Stimulated activated CD4-positive, alpha-beta T cell treated with anti-CD3 and anti-CD28 coated beads, Interleukin-1b, Interleukin-23, amount 100 ng/mL, for 48 hours (primary cell): ENCODE measurements around the gene ATP6V0E2.
"Not testable (repeated sequence)": the region's sequence is repeated elsewhere in the genome, so short reads cannot be mapped to it uniquely, and the experiment has no call there.

Source experiments
- DNase-seq: peaks from one replicate; pipeline ENCODE4 v3.0.0-alpha.2; 2020

ATP6V0E2 gene

DNA sequence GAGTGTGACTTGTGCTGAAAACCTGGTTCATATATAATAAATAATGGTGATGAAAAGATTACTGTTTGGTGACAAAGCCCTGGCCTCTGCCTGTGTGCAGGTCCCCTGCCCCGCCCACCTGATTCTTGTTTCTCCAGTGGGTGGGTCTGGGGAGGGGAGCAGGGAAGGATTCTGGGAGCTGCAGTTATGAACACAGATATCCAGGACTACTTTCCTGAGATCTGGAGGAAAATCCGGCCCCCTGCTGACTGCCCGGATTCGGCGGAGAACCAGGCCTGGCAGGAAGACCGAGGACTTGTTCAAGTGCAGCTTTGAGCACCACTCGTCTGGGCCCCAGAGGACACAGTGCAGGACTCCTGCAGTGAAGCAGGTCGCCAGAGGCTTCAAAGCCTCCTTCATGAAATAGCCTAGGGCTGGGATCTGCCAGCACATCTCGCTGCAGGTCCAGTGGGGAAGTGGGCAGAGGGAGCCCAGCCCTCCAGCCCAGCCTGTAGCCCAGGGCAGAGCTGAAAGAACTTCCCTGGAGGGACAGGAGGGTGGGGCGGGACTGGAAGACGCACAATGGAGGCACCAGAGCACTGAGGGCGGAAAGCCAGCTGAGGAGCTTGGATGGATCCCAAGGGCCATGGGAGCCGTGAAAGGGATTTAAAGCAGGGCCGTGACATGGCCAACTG lies 7.0 kb downstream of the ATP6V0E2 start:
- DNase-seq: no peak

DNA sequence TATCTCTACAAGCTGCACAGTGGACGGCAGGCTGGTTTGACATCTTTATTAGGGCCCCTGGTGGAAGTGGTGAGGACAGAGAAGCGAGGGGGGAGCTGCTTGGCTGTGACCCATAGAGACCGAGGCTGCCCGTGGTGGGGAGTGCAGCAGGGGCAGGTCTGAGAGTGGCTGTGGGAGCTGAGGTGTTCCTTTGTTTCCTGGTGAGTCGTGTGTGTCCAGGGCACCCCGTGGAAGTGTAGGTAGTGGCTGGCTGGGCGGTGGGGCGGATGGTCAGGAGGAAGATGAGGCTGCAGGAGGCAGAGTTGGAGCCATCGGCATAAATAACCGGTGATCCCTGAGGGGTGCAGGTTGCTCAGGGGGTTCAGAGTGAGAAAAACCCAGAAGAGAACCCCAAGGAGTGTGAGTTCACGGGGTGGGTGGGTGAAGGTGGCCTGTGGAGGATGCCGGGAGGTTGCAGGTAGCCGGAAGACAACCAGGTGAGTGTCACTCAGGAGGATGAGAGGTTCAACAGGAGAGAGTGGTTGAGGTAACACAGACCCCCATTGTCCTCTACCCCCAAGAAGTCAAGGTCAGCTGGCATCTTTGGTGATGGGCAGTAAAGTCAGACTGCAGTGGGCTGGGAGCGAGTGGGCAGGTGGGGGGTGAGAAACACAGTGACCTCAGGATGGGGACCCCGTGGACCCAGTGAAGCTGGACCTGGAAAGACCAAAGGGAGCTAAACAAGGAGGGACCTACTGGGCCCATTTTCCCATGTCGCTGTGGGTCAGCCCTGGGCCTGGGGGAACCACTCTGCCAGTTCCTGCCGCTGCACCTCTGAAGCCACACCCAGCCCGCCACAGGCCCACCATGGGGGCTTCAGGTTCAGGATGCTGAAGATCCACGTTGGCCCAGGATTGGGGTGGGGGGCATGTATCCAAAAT lies 7.8 kb downstream of the ATP6V0E2 start:
- DNase-seq: no peak

DNA sequence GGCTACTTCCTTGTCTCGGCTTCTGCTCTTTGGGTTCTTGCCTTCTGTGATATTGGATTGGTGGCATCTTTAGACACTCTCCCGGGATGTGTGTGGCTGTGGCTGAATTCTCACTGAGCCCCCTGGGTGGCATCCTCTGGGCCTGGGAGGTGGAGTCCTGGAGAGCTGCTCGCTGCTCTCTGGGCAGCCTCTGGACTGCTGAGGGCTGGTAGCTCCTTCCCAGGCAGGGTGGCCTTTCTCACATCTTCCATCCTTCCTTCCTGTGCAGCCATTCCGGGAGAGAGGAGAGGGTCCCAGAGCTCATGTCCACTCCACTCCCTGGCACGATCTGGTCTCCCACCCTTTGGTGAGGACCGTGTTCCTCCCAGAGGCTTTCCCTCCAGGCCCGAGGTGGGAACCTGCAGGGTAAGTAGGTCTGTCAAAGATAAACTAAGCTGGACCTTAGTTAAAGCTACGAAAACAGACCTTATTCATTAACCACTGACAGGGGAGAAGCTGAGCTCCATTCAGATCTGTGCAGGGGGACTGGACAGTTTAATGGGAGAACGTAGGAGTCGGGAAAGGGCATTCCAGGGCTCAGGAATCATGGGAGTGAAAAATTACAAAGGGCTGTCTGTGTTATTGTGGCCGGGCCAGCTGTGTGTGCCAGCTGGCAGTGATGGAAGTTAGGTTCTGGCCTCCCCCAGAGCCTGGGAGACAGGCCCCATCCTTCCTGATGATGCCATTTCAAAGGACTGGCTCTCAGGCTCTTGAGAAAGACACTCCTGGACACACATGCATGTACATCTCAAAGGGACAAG lies 8.7 kb downstream of the ATP6V0E2 start:
- no peak for DNase-seq

DNA sequence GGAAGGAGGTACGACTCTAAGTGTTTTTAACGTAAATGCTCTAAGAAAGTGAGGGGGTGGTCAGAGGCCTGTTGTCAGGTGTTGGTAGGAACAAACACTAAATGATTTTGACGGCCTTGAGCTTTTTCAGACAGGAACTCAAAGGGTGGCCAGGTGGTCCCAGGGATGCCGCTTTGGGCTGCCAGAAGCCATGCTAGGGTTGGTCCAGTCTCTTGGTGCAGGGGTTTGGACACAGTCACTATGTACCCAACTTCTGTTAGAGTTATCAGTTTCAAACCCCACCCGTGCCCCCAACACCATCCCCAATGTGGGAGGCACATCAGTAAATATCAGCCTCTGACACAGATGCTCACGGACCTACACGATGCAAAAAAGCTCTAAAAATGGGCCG lies 9.3 kb downstream of the ATP6V0E2 start:
- DNase-seq: no peak

DNA sequence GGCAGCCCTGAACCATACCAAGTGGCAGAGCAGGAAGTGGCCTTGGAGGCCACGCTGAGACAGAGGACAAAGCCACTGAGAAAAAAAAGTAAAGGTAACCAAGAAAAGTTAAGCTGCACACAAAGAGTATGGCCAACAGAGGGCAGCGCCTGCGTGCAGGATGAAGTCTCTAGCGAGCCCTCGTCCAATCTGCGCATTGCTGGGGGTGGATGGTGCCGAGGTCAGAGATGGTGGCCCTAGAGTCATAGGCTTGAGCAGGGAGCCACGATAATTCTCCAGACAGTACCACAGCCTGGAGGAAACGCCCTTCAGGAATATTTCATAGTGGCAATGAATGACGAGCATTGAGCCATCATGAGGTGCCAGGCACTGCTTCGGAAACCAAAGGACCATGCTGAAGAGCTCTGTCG lies 9.7 kb downstream of the ATP6V0E2 start:
- DNase-seq: peak; percentile 56

DNA sequence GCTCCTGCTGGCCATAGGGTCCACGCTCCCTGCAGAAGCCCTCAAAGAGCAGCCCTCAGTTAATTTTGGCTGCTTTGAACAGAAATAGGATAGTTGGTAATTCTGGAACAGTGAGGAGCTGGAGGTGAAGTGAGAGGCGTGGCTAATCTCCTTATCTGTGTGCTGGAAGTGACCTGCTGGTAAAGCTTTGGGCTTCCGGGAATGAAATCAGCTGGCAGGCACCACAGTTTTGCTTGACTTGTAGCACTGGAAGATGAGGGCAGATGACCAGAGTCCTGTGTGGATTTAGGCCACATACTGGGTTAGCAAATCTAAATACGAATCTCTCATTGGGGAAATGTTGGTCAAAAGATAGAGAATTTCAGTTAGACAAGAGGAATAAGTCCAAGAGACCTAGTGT lies 10.2 kb downstream of the ATP6V0E2 start:
- DNase-seq: no peak

DNA sequence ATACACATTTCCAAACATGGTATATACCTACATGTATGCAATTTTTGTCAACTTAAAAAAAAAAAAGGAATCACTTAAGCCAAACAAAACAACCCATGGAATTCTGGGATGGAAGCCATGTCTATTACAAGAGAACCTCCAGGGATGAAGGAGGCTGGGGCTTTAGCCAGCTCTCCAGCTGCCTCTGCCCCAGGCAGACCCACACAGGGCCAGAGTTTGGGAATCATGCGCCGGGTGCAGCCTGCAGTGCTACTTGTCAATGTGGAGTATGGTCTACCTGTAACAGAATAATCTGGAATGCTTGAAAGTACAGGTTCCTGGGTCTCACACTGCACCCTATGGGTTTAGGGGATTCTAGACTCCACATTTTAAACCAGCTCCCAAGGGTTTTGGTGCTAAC lies 10.8 kb downstream of the ATP6V0E2 start:
- DNase-seq: no peak

DNA sequence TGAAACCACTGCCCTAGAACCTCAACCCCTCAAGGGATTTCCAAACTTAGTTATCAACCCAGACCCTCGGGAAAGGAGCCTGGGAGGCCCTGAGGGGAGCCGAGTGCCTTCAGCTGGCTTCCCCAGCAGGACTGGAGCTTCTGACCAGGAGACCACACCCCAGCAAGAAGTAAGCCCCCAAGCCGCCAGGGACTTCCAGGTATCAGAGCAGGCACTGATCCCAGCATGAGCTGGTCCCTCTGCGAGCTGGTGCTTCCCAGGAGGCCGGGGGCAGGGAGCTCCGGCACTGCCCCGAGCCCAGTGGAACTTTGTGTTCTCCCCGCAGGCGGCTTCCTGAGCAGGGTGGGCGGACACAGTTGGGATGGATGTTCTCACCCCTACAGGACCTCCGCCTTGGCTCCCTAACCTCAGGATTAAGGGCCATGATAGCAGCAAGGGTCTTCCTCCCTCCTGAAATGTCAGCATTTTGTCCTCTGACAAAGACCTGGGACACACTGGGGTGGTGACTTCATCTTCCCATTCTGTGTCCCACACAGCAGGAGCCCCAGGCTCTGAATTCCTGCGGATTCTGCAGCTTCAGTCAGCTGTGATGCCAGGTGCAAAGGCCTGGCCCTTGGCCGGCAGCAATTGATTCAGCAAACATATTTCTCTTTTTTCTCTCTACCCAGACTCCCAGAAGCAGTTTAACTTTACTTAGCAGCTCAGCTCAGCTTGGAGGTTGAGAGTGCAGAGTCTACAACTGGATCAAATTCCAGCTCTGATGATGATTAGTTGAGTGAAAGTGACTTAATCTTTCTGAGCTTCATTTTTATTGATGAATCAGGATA lies 11.6 kb downstream of the ATP6V0E2 start:
- DNase-seq: no peak

DNA sequence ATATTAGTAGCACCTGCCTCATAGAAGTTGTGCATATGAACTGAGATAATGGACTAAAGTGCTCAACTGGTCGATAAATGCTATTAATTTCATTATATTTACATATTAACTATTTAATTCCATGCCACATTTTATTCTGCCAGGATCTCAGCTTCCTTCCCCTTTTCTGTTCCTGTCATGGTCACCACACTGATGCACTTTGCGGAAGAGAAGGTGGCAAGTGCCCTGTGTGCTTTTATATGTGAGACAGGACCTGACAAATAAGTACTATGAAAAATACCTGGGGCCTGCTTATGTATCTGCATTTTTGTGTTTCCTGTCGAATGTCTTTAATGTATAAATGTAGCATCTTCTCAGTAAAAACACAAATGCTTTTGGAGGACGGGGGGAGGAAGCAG lies 12.2 kb downstream of the ATP6V0E2 start:
- no peak for DNase-seq

DNA sequence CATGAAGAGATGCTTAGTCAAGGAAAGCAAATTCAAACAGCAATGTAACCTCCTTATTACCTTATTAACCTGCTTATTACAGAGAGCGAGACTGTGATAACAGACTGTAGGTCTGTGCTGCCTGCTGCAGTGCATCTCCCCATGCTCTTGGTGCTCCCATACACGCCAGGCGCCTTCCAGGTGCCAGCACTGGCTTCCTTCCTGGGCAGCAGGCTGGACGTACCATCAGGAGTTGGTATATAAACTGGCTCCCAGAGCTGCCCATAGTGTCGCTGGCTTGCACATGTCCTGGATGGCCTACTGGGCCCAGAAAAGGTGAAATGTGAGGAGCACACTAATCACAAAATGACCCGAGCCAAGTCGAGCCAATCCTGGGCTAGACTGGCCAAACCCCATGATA lies 13.5 kb downstream of the ATP6V0E2 start:
- DNase-seq: no peak

DNA sequence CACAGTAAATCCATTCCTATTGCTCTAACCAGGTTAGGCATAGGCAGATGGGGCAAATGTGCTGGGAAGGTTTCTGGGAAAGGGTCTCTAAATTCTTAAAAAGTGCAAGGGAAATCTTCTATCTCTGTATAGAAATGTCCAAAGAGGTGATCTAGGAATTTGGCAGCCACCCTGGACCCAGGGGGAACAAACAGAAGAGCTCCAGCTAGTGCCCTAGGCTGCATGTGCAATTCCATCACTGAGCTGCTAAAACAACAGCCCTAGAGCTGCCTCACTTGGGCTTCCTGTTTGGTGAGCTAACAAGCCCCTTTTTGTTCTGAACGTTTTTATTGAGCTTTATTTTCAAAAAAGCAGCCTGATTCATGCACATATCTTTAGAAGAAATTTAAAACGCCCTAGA lies 16.9 kb downstream of the ATP6V0E2 start:
- DNase-seq: not testable (repeated sequence)

DNA sequence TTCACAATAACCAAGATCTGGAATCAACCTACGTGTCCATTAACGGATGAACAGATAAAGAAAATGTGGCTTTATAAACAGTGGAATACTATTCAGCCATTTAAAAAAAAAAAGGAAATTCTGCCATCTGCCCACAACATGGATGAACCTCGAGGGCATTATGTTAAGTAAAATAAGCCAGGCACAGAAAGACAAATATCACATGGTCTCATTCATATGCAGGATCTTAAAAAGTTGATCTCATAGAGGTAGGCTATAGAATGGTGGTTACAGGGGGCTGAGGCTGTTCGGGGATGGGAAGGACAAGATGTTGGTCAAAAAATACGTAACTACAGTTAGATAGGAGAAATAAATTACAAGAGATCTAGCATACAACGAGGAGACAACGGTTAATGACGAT lies 21.2 kb downstream of the ATP6V0E2 start:
- DNase-seq: not testable (repeated sequence)

DNA sequence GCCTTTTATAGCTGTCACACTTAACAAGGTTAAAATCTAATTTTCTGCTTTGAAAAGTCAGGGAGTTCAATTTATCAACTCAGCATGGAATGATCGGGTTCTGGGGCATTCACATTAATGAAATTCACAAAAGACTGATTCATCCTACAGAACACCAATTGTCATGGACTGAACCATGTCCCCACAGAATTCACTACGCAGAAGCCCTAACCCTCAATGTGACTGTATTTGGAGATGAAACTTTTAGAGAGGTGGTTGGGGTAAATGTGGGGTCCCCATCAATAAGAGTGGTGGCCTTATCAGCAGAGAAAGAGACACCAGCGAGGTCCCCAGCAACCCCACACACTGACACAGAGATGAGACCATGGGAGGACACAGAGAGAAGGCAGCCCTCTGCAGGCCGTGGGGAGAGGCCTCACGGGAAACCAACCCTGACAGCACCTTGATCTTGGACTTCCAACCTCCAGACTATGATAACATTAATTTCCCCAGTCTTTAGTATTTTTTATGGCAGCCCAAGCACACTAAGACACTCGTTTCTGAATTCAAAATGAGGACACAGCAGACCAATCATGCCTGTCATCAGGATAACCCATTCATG lies 34.1 kb downstream of the ATP6V0E2 start:
- DNase-seq: not testable (repeated sequence)

DNA sequence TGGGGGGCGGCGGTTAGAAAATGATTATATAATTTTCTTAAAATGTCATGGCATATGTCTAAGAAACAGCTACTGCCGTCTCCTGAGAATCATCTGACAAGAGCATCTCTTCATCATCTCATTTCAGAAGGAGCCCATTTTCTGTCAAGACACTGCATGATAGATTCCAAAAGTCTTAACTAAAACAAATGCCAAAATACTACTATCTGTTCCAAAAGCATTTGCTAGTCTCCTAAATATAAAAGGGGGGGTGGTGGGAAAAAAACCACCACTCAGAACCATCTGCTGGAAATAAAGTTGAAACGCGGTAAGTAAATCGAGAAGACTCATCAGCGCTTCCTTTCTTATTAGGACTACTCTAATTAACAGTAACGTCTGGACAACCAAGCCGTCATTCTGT lies 36.5 kb downstream of the ATP6V0E2 start:
- DNase-seq: not testable (repeated sequence)

DNA sequence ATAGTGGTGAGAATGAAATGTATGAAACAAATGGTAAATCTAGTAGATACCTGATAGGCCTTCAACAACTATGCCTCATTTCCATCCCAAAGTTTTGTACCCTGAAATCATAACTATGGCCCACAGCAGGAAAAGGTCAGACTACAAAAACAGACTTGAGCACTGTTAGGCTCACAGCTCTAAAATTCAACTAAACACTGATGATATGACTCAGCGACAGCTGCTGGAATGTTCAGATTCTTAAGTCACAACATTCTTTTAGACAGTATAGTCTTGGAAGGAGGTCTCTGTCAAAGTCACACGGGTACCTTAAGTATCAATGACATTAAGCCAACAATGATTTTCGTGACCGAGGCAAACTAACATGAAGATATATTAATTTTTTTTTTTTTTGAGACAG lies 38.4 kb downstream of the ATP6V0E2 start:
- DNase-seq: not testable (repeated sequence)

DNA sequence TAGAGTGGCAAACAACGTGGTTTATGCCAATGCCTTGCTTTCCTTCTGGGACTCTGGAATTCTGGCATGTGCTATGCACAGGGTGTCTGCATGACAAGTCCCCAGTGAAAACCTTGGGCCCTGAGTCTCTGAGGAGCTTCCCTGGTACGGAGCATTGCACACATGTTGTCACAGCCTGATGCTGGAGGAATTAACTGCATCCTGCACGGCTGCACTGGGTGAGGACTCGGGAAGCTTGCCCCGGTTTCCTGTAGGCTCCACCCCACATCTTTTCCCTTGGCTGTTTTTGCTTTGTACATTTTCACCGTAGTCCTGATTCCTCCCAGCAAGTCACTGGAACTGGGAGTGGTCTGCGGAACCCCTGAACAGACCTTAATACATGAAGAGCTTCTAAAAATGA lies 52.6 kb downstream of the ATP6V0E2 start:
- DNase-seq: not testable (repeated sequence)
